Islet of Langerhans (tissue), 1 donor: ENCODE measurements around the gene C1GALT1C1L.
A peak's percentile ranks its signal among the peaks of the same experiment; 100 is the strongest.
"Not testable (repeated sequence)": the region's sequence is repeated elsewhere in the genome, so short reads cannot be mapped to it uniquely, and the experiment has no call there.

Source experiments
- FAIRE-seq: peaks from one replicate; lab custom pipeline; 2011; peaks lifted over from hg19 to GRCh38; lab: Jason Lieb, UNC

Gene C1GALT1C1L

GRCh38 chr2:43648994-43649701 is 27.1 kb downstream of the C1GALT1C1L start:
- FAIRE-seq: no peak

- no peak for FAIRE-seq
These were observed 32.5 kb downstream of the C1GALT1C1L start for GRCh38 chr2:43643680-43644079.

- FAIRE-seq: no peak
These were observed 33.9 kb downstream of the C1GALT1C1L start for GRCh38 chr2:43642363-43642762.

- no peak for FAIRE-seq
These were observed 39.0 kb downstream of the C1GALT1C1L start, which contains the start of gene PLEKHH2 for GRCh38 chr2:43637030-43637803. Gene PLEKHH2, plus strand, starts transcription at chr2:43637260. Its CDS starts 7,414 bp downstream, at chr2:43644674.

DNA sequence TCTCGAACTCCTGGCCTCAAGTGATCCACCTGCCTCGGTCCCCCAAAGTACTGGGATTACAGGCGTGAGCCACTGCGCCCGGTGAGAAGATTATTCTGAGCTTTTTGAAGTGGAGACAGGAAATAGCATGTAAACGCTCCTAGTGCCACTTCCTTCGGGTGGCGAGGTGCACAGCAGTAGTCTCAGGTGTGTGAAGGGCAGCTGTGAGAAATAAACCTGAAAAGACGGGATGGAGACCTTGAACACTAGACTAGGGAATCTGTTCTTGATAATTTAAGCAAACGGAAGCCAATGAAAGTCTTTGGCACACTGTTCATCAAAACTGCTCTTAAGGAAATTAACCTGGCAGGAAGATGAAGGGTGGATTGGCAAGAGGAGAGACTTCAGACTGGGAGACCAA is 39.6 kb downstream of the C1GALT1C1L start:
- FAIRE-seq: no peak

DNA sequence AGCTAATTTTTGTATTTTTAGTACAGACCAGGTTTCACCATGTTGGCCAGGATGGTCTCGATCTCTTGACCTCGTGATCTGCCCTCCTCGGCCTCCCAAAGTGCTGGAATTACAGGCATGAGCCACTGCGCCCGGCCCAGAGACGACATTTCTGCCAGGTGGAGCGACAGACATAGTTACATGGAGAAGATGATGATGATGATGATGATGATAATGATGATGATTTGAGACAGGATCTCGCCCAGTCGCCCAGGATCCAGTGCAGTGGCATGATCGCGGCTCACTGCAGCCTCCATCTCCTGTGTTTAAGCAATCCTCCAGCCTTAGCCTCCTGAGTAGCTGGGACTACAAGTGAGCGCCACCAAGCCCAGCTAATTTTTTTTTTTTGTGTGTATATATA is 40.1 kb downstream of the C1GALT1C1L start:
- not testable (repeated sequence) for FAIRE-seq

DNA sequence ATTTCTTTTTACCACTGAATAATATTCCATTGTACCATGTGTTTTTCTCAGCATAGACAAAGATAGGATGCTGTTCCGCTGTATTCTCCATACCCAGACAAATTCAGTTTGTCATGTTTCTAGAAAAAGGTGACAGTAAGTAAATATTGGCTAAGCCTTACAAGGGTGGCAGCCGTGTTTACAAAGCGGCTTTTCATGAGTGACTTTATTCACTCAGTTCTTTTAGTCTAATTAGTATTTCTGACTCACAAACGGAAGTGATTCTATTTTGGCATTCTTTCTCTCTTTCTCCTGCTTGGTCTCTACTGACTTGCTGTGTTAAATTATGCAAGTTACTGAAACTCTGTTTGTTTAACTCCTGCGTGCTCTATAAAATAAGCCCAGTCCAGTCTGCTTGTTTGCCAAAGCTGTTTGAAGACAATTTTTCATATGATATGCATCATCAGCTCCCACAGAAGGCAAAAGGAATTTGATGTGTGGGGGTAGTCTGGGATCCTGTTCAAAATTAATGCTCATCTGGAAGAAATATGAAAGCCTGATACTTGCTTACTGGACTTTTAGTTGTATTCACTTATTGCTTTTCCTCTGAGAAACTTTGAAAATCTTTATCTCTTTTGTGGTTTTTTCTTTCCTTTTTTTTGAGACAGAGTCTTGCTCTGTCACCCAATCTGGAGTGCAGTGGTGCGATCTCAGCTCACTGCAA is 41.5 kb downstream of the C1GALT1C1L start:
- peak; percentile 99 for FAIRE-seq

GRCh38 chr2:43631618-43632317 is 44.5 kb downstream of the C1GALT1C1L start:
- no peak for FAIRE-seq
